HG02642 (cell line): ENCODE results near the gene PSME4.
"Not testable (repeated sequence)": the region's sequence is repeated elsewhere in the genome, so short reads cannot be mapped to it uniquely, and the experiment has no call there.

Experiments used
- ATAC-seq: cut with Tn5 transposase; IDR thresholded peaks from one replicate; pipeline ENCODE4 v1.9.1; 2021; ENCODE audit warnings: mild to moderate bottlenecking; ENCODE audit not compliant: unreplicated experiment, poor library complexity

The PSME4 gene

GRCh38 chr2:53964257-53964952, 6.4 kb downstream of the PSME4 start:
- ATAC-seq = no peak

GRCh38 chr2:53961478-53962216, 9.1 kb downstream of the PSME4 start:
- not testable (repeated sequence) for ATAC-seq

GRCh38 chr2:53960476-53960875, 10.3 kb downstream of the PSME4 start:
- ATAC-seq = no peak

- ATAC-seq = no peak
These were observed 12.3 kb downstream of the PSME4 start for GRCh38 chr2:53958443-53958842.

- ATAC-seq = no peak
These were observed 18.3 kb downstream of the PSME4 start for GRCh38 chr2:53952519-53952918.

GRCh38 chr2:53949457-53949856, 21.3 kb downstream of the PSME4 start:
- no peak for ATAC-seq

GRCh38 chr2:53945538-53945937, 25.3 kb downstream of the PSME4 start:
- no peak for ATAC-seq

- no peak for ATAC-seq
These were observed 26.3 kb downstream of the PSME4 start for GRCh38 chr2:53944542-53944941.

GRCh38 chr2:53942280-53942679, 28.5 kb downstream of the PSME4 start:
- no peak for ATAC-seq

GRCh38 chr2:53941749-53942148, 29.0 kb downstream of the PSME4 start:
- ATAC-seq = peak; percentile 56

- ATAC-seq = no peak
These were observed 31.1 kb downstream of the PSME4 start for GRCh38 chr2:53939656-53940055.

- ATAC-seq = no peak
These were observed 31.9 kb downstream of the PSME4 start for GRCh38 chr2:53938904-53939303.

GRCh38 chr2:53933329-53933728, 37.5 kb downstream of the PSME4 start:
- ATAC-seq = no peak

GRCh38 chr2:53926321-53926720, 44.5 kb downstream of the PSME4 start:
- ATAC-seq = not testable (repeated sequence)

- peak; percentile 93 for ATAC-seq
These were observed 57.1 kb downstream of the PSME4 start for GRCh38 chr2:53913721-53914120.

GRCh38 chr2:53911434-53912189, 59.2 kb downstream of the PSME4 start:
- no peak for ATAC-seq

- no peak for ATAC-seq
These were observed 63.2 kb downstream of the PSME4 start for GRCh38 chr2:53907582-53907981.

GRCh38 chr2:53905396-53905795, 65.4 kb downstream of the PSME4 start:
- ATAC-seq = no peak

- ATAC-seq = no peak
These were observed 67.8 kb downstream of the PSME4 start for GRCh38 chr2:53903011-53903410.

GRCh38 chr2:53901192-53901591, 69.6 kb downstream of the PSME4 start:
- no peak for ATAC-seq

GRCh38 chr2:53896864-53897263, 73.9 kb downstream of the PSME4 start:
- ATAC-seq = no peak
